Panc1 (cell line): ENCODE data around the gene GH2. TPM values are rescaled to one million over a fixed set of nuclear protein-coding genes. Genes with fewer than 3 reads are reported as not detected.

ENCODE experiments used
- ATAC-seq: fragments of 200-7000 bp; cut with Tn5 transposase; 2 replicates; pipeline ENCODE4 v1.9.1; 2020; ENCODE audit warnings: mild to moderate bottlenecking, moderate library complexity
- BruUV-seq: library from RNA; stranded (reverse); fragments of 400-500 nt; replicated peaks from 2 replicates; lab custom pipeline; 2021; lab: Mats Ljungman, UMichigan
- CTCF ChIA-PET: fragments of 300-600 bp; sonication (Branson Sonifier 250); formaldehyde crosslinking; loops from one replicate; lab custom pipeline; 2022; ENCODE audit warnings: antibody characterized with exemption; lab: Charles Lee
- POLR2A ChIA-PET: fragments of 300-600 bp; sonication (Branson Sonifier 250); formaldehyde crosslinking; loops from one replicate; lab custom pipeline; 2022; ENCODE audit warnings: antibody characterized with exemption; lab: Charles Lee
- DNase-seq: peaks from one replicate; pipeline ENCODE4 v3.0.0-alpha.2; 2010; ENCODE audit warnings: low read depth, low spot score
- H3K27ac ChIP-seq: 2 replicates; pipeline ENCODE4 v1.5.1; 2011; ENCODE audit warnings: mild to moderate bottlenecking, low read length, inconsistent platforms
- H3K27me3 ChIP-seq: fragments of 200-500 bp; sonication (Bioruptor generic); 2 replicates; pipeline ENCODE4 v1.6.0; 2014; ENCODE audit warnings: low read length, inconsistent platforms; ENCODE audit not compliant: control insufficient read depth, insufficient read depth
- H3K36me3 ChIP-seq: fragments of 200-500 bp; sonication (Bioruptor generic); 2 replicates; pipeline ENCODE4 v1.5.1; 2014; ENCODE audit warnings: inconsistent platforms, mild to moderate bottlenecking, low read length, moderate library complexity; ENCODE audit not compliant: control insufficient read depth, insufficient read depth
- H3K4me1 ChIP-seq: 2 replicates; pipeline ENCODE4 v1.5.1; 2011; ENCODE audit warnings: inconsistent platforms, mild to moderate bottlenecking, low read length, moderate library complexity; ENCODE audit not compliant: control insufficient read depth, insufficient read depth
- H3K4me3 ChIP-seq, 2 experiments: 2 replicates each; pipeline ENCODE4 v1.5.1; 2011 to 2012; ENCODE audit warnings: low read depth in 2 of 2, low read length in 2 of 2, mild to moderate bottlenecking in 2 of 2, inconsistent platforms in 1 of 2, moderate library complexity in 1 of 2
- H3K9me3 ChIP-seq: fragments of 200-500 bp; sonication (Bioruptor generic); 2 replicates; pipeline ENCODE4 v1.5.1; 2014; ENCODE audit warnings: low read depth, mild to moderate bottlenecking, inconsistent platforms, low read length, moderate library complexity; ENCODE audit not compliant: control insufficient read depth, insufficient read depth
- POLR2AphosphoS5 ChIP-seq: IDR thresholded peaks from 2 replicates; pipeline ENCODE4 v1.6.1; 2012; ENCODE audit warnings: mild to moderate bottlenecking, low read depth, low read length, moderate library complexity
- SIN3A ChIP-seq: IDR thresholded peaks from 2 replicates; pipeline ENCODE4 v1.6.1; 2012; ENCODE audit warnings: low read depth, mild to moderate bottlenecking, low read length, moderate library complexity, borderline replicate concordance; ENCODE audit not compliant: insufficient read depth
- TCF7L2 ChIP-seq: IDR thresholded peaks from 2 replicates; pipeline ENCODE4 v1.6.1; 2011; ENCODE audit warnings: mild to moderate bottlenecking, low read depth, low read length, inconsistent platforms
- in situ Hi-C: cut with HindIII; loops from 2 replicates; pipeline ENCODE4 v1.10.0; 2016; ENCODE audit warnings: low sequenced_read_pairs, low pct_unique_long_range_greater_than_20kb
- intact Hi-C: fragments of 100-400 bp; cut with micrococcal nuclease; formaldehyde crosslinking; loops from one replicate; pipeline ENCODE4 v1.10.0; 2022; ENCODE audit not compliant: unreplicated experiment
- total RNA-seq: library from RNA; stranded (reverse); gene quantifications from one replicate; pipeline ENCODE4 v1.2.1, GENCODE V29; 2021; ENCODE audit not compliant: unreplicated experiment
- TF ChIP-seq, protein P1 (sequence below): fragments of 450-650 bp; IDR thresholded peaks from 2 replicates; pipeline ENCODE4 v1.5.1; 2017; ENCODE audit warnings: mild to moderate bottlenecking
- TF ChIP-seq, protein P2 (sequence below), 2 experiments: IDR thresholded peaks; 2 replicates each; pipeline ENCODE4 v1.6.1; 2011 to 2012; ENCODE audit warnings: low read depth in 2 of 2, control low read depth in 1 of 2, low read length in 1 of 2, mild to moderate bottlenecking in 1 of 2, moderate library complexity in 1 of 2; ENCODE audit not compliant: insufficient read depth in 1 of 2

Gene GH2
- total RNA-seq, 1 experiment from 2014 or later, result not detected

DNA sequence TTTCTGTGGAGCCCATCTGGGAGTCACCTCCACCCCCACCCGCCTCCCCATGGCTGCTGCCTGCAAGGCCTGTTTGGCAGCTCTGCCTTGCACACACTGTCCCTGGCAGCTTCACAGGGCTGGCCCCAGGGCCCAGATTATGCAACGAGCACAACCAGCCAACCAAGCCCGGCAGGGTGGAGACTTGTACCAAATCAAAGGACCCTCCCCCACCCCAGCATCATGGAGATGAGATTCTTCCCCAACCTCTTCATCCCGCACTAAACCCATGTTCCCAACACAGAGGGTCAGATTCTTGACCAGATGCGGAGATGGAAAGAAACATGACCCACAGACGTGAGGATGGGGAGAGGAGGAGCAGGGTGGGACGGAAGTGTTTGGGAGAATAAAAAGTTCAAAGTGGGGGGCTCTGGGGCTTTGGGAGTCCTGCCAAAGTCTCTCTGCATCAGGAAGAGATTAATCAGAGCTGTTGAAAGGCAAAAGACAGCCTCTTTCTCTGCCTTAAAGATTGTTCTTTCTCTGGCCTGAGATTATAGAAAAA is 43.0 kb downstream of the GH2 start:
- TF ChIP-seq SIN3A (no peak), POLR2AphosphoS5 (no peak), TCF7L2 (no peak)
- TF ChIP-seq, protein P1, sequence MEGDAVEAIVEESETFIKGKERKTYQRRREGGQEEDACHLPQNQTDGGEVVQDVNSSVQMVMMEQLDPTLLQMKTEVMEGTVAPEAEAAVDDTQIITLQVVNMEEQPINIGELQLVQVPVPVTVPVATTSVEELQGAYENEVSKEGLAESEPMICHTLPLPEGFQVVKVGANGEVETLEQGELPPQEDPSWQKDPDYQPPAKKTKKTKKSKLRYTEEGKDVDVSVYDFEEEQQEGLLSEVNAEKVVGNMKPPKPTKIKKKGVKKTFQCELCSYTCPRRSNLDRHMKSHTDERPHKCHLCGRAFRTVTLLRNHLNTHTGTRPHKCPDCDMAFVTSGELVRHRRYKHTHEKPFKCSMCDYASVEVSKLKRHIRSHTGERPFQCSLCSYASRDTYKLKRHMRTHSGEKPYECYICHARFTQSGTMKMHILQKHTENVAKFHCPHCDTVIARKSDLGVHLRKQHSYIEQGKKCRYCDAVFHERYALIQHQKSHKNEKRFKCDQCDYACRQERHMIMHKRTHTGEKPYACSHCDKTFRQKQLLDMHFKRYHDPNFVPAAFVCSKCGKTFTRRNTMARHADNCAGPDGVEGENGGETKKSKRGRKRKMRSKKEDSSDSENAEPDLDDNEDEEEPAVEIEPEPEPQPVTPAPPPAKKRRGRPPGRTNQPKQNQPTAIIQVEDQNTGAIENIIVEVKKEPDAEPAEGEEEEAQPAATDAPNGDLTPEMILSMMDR, result no peak
- TF ChIP-seq, protein P2, sequence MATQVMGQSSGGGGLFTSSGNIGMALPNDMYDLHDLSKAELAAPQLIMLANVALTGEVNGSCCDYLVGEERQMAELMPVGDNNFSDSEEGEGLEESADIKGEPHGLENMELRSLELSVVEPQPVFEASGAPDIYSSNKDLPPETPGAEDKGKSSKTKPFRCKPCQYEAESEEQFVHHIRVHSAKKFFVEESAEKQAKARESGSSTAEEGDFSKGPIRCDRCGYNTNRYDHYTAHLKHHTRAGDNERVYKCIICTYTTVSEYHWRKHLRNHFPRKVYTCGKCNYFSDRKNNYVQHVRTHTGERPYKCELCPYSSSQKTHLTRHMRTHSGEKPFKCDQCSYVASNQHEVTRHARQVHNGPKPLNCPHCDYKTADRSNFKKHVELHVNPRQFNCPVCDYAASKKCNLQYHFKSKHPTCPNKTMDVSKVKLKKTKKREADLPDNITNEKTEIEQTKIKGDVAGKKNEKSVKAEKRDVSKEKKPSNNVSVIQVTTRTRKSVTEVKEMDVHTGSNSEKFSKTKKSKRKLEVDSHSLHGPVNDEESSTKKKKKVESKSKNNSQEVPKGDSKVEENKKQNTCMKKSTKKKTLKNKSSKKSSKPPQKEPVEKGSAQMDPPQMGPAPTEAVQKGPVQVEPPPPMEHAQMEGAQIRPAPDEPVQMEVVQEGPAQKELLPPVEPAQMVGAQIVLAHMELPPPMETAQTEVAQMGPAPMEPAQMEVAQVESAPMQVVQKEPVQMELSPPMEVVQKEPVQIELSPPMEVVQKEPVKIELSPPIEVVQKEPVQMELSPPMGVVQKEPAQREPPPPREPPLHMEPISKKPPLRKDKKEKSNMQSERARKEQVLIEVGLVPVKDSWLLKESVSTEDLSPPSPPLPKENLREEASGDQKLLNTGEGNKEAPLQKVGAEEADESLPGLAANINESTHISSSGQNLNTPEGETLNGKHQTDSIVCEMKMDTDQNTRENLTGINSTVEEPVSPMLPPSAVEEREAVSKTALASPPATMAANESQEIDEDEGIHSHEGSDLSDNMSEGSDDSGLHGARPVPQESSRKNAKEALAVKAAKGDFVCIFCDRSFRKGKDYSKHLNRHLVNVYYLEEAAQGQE (IDR thresholded peaks at IDR 0.05; ENCODE audit: insufficient read depth in 1 of 2, low read depth in 2 of 2, low read length in 1 of 2), result no peak
- ATAC-seq, result no peak
- Histone ChIP-seq H3K4me3 (no peak overlapping the region), H3K4me1 (peaks cover 27% of the 10 kb centered on the region), H3K27ac (no peak overlapping the region), H3K36me3 (peaks cover 6% of the 10 kb centered on the region; the same call in 1 of the 2 replicates), H3K27me3 (no peaks in the 10 kb centered on the region), H3K9me3 (no peaks in the 10 kb centered on the region)
- no TSS peak for BruUV-seq
- intact Hi-C loops (no loop called here), in situ Hi-C loops (no loop called here)
- no peak for DNase-seq
- ChIA-PET POLR2A (interaction anchor here (0.6 kb wide), 1 partner anchor 10 kb away, joined by 3 read pairs; no protein-coding TSS in a partner anchor), CTCF (no interaction called here)

DNA sequence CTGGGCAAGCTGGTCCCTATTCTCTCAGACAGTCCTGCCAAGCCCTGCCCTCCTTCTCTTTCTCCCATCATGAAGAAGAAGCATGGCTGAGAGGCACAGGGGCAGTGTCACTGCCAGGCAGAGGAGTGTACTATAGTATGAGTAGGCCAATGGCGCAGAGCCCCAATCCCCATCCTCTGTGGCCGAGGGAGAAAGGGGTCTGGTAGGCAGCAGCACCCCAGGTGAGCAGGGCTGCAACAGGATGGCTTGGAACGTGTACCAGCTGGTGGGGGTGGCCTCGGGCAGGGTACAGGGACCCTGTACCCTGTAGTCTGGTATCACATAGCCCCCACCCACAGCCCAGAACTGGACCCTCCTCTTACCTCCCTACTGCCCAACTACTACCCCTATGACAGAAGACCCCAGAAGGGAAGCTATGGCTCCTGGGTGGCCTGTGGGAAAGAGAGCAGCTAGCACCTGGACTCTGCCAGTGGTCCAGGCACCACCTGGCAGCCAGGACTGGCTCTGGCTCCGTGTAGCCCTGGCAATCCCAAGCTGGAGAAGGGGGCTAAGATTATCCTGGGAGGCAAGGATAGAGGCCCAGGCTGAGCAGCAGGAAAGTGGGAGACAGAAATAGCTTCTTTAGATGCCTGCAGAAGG is 43.7 kb downstream of the GH2 start:
- Histone ChIP-seq H3K27ac (no peak overlapping the region), H3K4me1 (peaks cover 25% of the 10 kb centered on the region), H3K36me3 (peaks cover 6% of the 10 kb centered on the region; the same call in 1 of the 2 replicates), H3K9me3 (no peaks in the 10 kb centered on the region), H3K27me3 (no peaks in the 10 kb centered on the region), H3K4me3 (no peak overlapping the region)
- in situ Hi-C loops (no loop called here), intact Hi-C loops (no loop called here)
- TF ChIP-seq, protein P2 (IDR thresholded peaks at IDR 0.05; ENCODE audit: insufficient read depth in 1 of 2, low read depth in 2 of 2, low read length in 1 of 2), result no peak
- TF ChIP-seq POLR2AphosphoS5, result no peak
- TF ChIP-seq, protein P1, result no peak
- no peak for TF ChIP-seq TCF7L2
- TF ChIP-seq SIN3A, result no peak
- ATAC-seq (no peak), DNase-seq (no peak)
- no TSS peak for BruUV-seq
- ChIA-PET POLR2A (interaction anchor here (0.6 kb wide), 1 partner anchor 9 kb away, joined by 3 read pairs; no protein-coding TSS in a partner anchor), CTCF (no interaction called here)
